Thyroid gland (tissue), 4 donors: ENCODE results near the gene CBFA2T2. TPM values are rescaled to one million over a fixed set of nuclear protein-coding genes. Genes with fewer than 3 reads are reported as not detected.

Source experiments
- DNase-seq, 2 donors: peaks; one replicate each; pipeline ENCODE4 v3.0.0-alpha.2; 2019
- H3K27ac ChIP-seq, 3 donors: fragments of 200-600 bp; sonication (generic); 1 replicate in 2 of 3; 2 replicates in 1 of 3; pipeline ENCODE4 v1.5.1; 2016 to 2019; ENCODE audit warnings: mild to moderate bottlenecking in 1 of 3, moderate library complexity in 1 of 3
- H3K27me3 ChIP-seq: fragments of 200-600 bp; sonication (generic); one replicate; pipeline ENCODE4 v1.5.1; 2019
- H3K36me3 ChIP-seq, 2 donors: fragments of 200-600 bp; sonication (generic); one replicate each; pipeline ENCODE4 v1.5.1; 2016 to 2019
- H3K4me1 ChIP-seq, 2 donors: fragments of 200-600 bp; sonication (generic); one replicate each; pipeline ENCODE4 v1.5.1; 2017 to 2019
- H3K4me3 ChIP-seq, 3 donors: fragments of 200-600 bp; sonication (generic); replicated peaks in 1 of 3; 1 replicate in 2 of 3; 2 replicates in 1 of 3; pipeline ENCODE4 v1.5.1; 2016; ENCODE audit warnings: mild to moderate bottlenecking in 1 of 3
- H3K9me3 ChIP-seq: fragments of 200-600 bp; sonication (generic); one replicate; pipeline ENCODE4 v1.5.1; 2017
- POLR2A ChIP-seq, 2 donors: fragments of 450-650 bp; IDR thresholded peaks; one replicate each; pipeline ENCODE4 v1.6.1; 2017; ENCODE audit warnings: antibody characterized with exemption in 2 of 2, mild to moderate bottlenecking in 2 of 2, moderate library complexity in 1 of 2
- WGBS, 2 donors: methylation state at CpG; one replicate each; pipeline ENCODE4 v1.1.5; 2017; 5-methylcytosine and 5-hydroxymethylcytosine counted together
- intact Hi-C: fragments of 100-400 bp; cut with DNase I; formaldehyde crosslinking; loops from one replicate; pipeline ENCODE4 v1.15.1; 2023
- total RNA-seq, 4 donors: library from RNA; depleted of rRNA; stranded (reverse); fragments of >200 nt; gene quantifications; one replicate each; pipeline ENCODE4 v1.2.3, GENCODE V29; 2016
- TF ChIP-seq, protein P1 (sequence below), 6 experiments: fragments of 200-600 bp in 3 of 6; fragments of 450-650 bp in 3 of 6; sonication (generic) in 3 of 6; IDR thresholded peaks; one replicate each; pipeline ENCODE4 v1.5.1; 2016 to 2019; ENCODE audit warnings: antibody characterized with exemption in 6 of 6, mild to moderate bottlenecking in 2 of 6, inconsistent platforms in 1 of 6, moderate library complexity in 1 of 6

CBFA2T2 gene
- total RNA-seq, 4 donors from 2014 or later: 29.7 to 57.3 (median 35.8) TPM

DNA sequence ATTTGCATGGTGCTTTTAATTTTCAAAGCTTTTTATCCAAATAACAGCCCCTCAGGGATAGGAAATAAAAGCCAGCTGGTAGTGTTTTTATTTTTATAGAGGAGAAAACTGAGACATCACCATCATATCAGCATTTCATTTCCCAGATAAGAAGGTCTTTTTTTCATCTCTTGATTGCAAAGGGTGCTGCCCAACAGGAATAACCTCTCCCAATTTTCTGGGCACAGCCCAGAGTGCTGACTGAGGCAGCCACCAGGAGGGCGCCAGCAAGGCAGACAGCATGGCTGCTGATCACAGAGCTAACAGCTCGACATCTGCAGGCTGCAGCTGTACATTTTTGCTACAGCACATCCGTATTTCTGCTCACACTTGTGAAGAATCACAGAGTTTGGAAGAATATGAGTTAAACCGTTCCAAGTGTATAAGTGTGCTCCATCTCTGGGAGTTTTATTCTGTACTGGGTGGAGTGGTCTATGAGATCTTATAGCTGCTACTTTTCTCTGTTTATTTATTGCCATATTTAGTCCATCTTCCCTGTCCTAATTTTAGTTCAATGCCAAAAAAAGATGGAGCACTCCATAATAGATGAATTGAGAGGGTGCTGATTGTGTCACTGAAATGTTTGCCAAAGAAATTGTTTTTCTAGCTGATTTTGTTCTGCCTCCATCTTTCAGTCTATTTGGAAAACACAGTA is 86.7 kb downstream of the CBFA2T2 start:
- Histone ChIP-seq H3K4me1 (peaks cover 0 to 9% of the 10 kb centered on the region in 2 donors), H3K27ac (no peak overlapping the region), H3K36me3 (no peaks in the 10 kb centered on the region), H3K27me3 (no peaks in the 10 kb centered on the region), H3K4me3 (no peak overlapping the region), H3K9me3 (no peaks in the 10 kb centered on the region)
- intact Hi-C loops: no loop called here
- WGBS, 2 donors: 67 to 70% methylated on average over 4 of the region's 4 CpGs
- DNase-seq: no peak
- TF ChIP-seq, protein P1, sequence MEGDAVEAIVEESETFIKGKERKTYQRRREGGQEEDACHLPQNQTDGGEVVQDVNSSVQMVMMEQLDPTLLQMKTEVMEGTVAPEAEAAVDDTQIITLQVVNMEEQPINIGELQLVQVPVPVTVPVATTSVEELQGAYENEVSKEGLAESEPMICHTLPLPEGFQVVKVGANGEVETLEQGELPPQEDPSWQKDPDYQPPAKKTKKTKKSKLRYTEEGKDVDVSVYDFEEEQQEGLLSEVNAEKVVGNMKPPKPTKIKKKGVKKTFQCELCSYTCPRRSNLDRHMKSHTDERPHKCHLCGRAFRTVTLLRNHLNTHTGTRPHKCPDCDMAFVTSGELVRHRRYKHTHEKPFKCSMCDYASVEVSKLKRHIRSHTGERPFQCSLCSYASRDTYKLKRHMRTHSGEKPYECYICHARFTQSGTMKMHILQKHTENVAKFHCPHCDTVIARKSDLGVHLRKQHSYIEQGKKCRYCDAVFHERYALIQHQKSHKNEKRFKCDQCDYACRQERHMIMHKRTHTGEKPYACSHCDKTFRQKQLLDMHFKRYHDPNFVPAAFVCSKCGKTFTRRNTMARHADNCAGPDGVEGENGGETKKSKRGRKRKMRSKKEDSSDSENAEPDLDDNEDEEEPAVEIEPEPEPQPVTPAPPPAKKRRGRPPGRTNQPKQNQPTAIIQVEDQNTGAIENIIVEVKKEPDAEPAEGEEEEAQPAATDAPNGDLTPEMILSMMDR (IDR thresholded peaks at IDR 0.05): no peak
- TF ChIP-seq POLR2A (IDR thresholded peaks at IDR 0.05): no peak

DNA sequence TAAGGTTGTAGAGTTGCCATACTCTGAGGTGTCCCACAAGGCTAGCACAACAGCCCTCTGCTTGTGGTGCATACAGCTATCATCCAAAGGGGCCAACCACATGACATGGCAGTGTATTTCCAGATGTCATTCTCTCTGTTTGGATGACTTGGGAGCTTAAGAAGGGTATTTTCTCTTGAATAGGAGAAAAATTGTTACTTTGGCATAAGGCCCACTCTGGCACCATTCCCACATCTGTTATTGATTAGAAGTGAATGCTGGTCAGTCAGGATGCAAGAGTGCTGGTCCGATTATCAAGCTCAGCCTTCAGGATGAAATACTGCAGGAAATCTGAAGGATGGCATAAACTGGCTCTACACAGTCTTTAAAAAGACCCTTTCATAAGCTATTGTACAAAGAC is 88.6 kb downstream of the CBFA2T2 start:
- TF ChIP-seq, protein P1 (IDR thresholded peaks at IDR 0.05): no peak
- no peak for TF ChIP-seq POLR2A (IDR thresholded peaks at IDR 0.05)
- no peaks in the 10 kb centered on the region for H3K27me3 ChIP-seq
- no peak overlapping the region for H3K4me3 ChIP-seq
- H3K36me3 ChIP-seq: no peaks in the 10 kb centered on the region
- H3K4me1 ChIP-seq: peaks cover 0 to 9% of the 10 kb centered on the region in 2 donors
- intact Hi-C loops: no loop called here
- DNase-seq: no peak
- H3K9me3 ChIP-seq: no peaks in the 10 kb centered on the region
- no peak overlapping the region for H3K27ac ChIP-seq
- WGBS, 2 donors: 90 to 100% methylated on average over 1 of the region's 1 CpG

DNA sequence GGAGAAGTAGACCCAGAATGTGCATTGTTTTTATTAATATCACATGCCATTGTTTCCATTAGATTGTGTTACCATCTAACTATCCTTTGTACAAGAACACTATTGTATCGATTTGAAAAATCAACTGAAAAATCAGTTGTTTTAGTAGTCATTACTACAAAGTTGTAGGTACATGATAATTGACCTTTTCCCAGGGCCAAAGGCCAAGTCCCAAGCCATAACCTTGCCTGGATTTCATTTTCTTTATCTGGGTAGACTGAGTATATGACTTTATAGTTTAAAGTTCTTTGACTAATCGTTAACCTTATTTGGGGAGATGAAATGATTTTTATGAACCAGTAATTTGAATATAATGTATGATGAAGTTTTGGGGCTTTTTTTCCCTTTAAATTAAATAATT is 93.2 kb downstream of the CBFA2T2 start:
- Histone ChIP-seq H3K9me3 (no peaks in the 10 kb centered on the region), H3K4me3 (no peak overlapping the region), H3K27ac (no peak overlapping the region), H3K27me3 (no peaks in the 10 kb centered on the region), H3K36me3 (no peaks in the 10 kb centered on the region), H3K4me1 (peaks cover 0 to 8% of the 10 kb centered on the region in 2 donors)
- 96 to 100% methylated on average over 2 of the region's 2 CpGs for WGBS, 2 donors
- no peak for TF ChIP-seq POLR2A (IDR thresholded peaks at IDR 0.05)
- DNase-seq: no peak
- intact Hi-C loops: no loop called here

DNA sequence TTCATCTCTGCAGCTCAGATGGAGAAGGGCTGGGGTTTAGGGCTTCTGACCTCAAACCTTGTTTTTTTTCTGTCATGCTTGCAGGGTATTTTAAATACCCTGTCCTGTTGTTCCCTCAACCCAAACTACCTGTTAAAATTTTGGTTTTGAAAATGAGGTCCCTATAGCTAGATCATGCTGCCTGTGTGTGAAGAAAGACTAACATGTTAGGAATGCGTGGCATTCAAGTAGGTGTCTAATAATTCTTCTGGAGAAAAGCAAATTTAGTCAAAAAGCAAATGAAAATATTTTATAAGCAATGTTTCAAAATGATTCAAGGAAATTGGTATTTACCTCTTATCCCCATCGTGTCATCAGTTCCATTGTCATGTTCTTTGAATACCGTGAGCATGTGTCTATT is 95.1 kb downstream of the CBFA2T2 start:
- H3K9me3 ChIP-seq: no peaks in the 10 kb centered on the region
- no peaks in the 10 kb centered on the region for H3K27me3 ChIP-seq
- H3K4me1 ChIP-seq: peaks cover 0 to 8% of the 10 kb centered on the region in 2 donors
- WGBS, 2 donors: 95 to 97% methylated on average over 3 of the region's 3 CpGs
- H3K27ac ChIP-seq: no peak overlapping the region
- H3K36me3 ChIP-seq: no peaks in the 10 kb centered on the region
- H3K4me3 ChIP-seq: no peak overlapping the region
- intact Hi-C loops: no loop called here
- no peak for DNase-seq
- TF ChIP-seq, protein P1 (IDR thresholded peaks at IDR 0.05): no peak
- TF ChIP-seq POLR2A (IDR thresholded peaks at IDR 0.05): no peak

DNA sequence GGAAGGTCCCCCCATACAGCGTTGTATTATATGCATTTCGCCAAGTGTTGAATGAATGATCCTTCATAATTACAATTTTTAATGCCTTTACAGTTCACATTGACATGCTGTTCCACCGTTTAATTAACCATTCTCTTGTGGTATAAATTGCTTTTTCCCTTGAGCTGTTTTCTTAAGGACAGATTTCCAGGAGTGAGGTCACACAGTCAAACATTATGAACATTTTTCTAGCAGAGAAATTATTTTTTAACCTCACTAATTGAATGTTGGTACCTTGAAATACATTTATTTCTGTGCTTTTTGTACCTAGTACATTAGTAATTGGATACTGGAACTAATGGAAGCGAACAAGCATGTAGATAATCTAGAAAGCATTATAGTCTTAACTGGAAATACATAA is 95.5 kb downstream of the CBFA2T2 start:
- 91 to 93% methylated on average over 4 of the region's 4 CpGs for WGBS, 2 donors
- DNase-seq: no peak
- TF ChIP-seq, protein P1 (IDR thresholded peaks at IDR 0.05): no peak
- no peak for TF ChIP-seq POLR2A (IDR thresholded peaks at IDR 0.05)
- Histone ChIP-seq H3K36me3 (no peaks in the 10 kb centered on the region), H3K27me3 (no peaks in the 10 kb centered on the region), H3K4me3 (no peak overlapping the region), H3K9me3 (no peaks in the 10 kb centered on the region), H3K27ac (no peak overlapping the region), H3K4me1 (peaks cover 0 to 8% of the 10 kb centered on the region in 2 donors)
- intact Hi-C loops: no loop called here
